Activated T-cell treated with anti-CD3 and anti-CD28 coated beads for 4 hours (primary cell): ENCODE results near the gene POMT1.
A peak's percentile ranks its signal among the peaks of the same experiment; 100 is the strongest.
"Not testable (repeated sequence)": the region's sequence is repeated elsewhere in the genome, so short reads cannot be mapped to it uniquely, and the experiment has no call there.

Source experiments
- DNase-seq: peaks from one replicate; pipeline ENCODE4 v3.0.0-alpha.2; 2020

POMT1 gene, protein sequence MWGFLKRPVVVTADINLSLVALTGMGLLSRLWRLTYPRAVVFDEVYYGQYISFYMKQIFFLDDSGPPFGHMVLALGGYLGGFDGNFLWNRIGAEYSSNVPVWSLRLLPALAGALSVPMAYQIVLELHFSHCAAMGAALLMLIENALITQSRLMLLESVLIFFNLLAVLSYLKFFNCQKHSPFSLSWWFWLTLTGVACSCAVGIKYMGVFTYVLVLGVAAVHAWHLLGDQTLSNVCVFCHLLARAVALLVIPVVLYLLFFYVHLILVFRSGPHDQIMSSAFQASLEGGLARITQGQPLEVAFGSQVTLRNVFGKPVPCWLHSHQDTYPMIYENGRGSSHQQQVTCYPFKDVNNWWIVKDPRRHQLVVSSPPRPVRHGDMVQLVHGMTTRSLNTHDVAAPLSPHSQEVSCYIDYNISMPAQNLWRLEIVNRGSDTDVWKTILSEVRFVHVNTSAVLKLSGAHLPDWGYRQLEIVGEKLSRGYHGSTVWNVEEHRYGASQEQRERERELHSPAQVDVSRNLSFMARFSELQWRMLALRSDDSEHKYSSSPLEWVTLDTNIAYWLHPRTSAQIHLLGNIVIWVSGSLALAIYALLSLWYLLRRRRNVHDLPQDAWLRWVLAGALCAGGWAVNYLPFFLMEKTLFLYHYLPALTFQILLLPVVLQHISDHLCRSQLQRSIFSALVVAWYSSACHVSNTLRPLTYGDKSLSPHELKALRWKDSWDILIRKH

DNA sequence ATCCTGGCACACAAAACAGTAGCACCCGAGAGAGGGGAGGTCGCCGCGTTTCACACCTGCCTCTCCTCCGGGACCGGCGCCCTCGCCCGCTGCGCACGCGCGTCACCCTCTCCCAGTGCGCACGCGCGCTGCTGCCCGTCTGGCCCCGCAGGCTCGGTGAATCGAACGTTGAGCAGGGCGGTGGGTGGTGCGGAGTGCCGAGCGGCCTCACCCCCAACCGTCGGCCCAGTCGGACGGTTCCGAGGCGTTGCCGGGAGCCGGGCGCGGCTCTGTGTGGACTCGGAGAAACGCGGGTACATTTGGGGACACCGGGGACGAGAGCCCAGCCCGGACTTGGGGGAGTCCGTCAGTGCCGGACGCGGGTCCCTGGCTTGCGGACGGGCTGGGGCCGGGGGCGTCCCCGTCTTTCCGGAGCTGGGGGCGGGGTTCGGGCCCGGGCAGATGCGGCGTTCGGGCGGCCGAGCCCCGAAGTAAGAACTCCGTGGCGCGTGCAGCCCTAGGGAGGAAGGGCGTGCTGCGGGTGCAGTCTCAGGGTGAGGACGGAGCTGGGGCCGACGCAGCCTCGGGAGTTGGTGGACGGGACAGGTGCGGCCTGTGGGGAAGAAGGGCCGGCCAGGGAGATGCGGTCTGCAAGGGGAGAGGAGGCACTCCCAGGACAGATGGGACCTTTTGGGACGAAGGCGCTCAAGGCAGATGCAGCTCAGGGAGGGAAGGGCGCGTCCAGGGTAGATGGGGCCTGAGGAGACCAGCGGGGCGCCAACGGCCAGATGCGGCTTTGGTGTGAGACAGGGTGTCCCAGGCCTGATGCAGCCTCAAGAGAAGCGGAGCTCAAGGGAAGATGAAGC, at the start of gene POMT1:
TSS of gene POMT1 (plus strand) at position 138 of the 845 bp plus-strand sequence. CDS start 1,301 bp downstream, outside the sequence.
- DNase-seq, result peak; percentile 80

DNA sequence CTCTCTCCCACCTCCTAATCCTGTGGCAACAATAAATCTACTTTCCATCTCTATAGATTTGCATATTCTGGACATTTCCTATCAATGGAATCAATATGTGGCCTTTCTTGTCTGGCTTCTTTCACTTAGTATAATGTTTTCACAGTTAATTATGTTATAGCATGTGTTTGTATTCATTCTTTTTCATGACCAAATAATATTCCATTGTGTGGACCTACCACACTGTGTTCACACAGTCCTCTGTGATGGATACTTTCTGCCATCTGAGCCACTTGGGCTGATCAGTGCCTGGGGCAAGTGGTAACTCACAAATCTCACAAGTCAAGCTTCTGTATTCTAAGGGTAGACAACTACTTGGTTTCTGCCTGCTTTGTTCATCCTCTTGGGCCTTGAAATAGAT, 48.7 kb upstream of the POMT1 start:
- no peak for DNase-seq

DNA sequence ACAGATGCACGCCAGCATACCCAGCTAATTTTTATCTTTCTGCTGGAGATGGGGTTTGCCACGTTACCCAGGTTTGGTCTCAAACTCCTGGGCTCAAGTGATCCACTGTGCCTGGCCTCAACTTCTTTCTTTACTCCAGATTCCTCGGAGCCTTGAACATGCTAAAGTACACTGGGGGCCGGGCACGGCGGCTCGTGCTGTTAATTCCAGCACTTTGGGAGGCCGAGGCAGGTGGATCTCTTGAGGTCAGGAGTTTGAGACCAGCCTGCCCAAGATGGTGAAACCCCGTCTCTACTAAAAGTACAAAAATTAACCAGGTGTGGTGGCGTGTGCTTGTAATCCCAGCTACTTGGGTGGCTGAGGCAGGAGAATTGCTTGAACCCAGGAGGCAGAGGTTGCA, 47.1 kb upstream of the POMT1 start:
- DNase-seq, result not testable (repeated sequence)

DNA sequence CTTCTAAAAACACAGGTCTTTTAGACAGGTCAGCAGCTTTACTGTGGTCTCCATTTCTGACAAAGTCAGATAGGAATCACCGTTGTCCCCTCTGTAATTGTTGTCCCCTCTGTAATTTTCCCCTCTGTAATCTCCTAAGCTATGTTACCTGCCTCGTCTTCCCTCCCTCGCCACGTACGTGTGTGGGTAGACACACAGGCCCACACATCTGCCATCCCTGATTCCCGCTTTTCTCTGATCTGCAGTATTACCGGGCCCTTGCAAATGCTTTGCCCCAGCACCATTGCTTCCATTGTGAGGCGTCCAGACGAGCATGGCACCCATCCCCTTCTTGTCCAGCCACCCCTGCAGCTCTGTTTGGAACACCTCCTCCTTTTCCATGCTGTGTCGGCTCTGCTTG, 45.0 kb upstream of the POMT1 start:
- DNase-seq, result no peak

DNA sequence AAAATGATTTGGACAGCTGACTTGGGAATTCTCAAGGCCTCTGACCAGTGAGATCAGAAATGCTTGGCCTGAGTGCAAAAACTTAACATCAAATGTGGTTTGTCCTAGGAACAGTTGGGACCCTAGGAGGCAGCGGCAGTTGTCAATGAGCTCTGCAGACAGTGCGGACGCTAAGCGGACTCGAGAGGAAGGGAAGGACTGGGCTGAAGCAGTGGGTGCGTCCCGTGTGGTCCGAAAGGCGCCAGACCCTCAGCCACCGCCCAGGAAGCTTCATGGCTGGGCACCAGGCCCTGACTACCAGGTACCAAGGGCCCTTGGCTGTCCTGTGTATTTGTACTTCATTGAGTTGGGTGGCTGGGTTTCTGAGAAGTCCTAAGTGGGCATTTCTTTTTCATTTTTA, 43.7 kb upstream of the POMT1 start:
- DNase-seq, result no peak

DNA sequence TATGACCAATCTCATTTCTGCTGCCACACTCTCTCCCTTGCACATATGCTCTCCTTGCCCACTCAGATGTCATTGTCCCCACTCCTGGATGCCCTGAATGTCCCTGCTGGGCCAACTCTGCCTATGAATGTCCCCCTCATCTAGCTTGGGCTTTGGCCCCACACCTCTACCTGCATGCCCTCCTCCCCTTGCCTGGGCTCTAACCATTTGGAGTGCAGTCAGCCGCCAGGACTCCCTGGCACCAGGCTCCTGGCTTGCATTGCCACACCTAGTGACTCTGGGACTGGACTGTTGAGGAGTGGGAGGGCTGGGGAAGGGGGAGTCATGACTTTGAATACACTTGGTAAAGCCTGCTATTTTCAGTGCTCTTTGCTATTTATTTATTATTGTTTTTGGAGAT, 41.6 kb upstream of the POMT1 start:
- DNase-seq, result no peak

DNA sequence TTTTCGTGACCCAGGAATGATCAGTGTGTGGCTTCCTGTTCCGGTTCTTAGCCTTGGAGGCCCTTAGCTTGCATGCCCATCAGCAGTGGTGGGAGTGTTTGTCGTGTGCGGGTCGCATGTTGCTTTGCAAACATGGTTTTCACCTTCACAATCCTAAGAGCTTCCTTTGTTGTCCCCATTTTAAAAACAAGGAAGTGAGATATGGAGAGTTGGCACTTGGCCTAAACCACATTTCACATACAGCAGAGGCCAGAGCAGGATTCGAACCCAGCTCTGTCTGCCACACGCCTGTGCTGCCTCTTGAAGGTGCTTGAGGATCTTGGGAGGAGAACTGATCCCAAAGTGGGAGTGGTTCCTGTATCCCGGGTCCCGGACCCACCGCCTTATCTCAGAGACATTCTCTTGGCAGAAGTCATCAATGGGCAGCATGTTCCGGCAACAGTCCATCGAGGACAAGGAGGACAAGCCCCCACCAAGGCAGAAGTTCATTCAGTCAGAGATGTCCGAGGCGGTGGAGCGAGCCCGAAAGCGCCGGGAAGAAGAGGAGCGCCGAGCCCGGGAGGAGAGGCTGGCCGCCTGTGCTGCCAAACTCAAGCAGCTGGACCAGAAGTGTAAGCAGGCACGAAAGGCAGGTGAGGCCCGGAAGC, 38.2 kb upstream of the POMT1 start:
- no peak for DNase-seq

DNA sequence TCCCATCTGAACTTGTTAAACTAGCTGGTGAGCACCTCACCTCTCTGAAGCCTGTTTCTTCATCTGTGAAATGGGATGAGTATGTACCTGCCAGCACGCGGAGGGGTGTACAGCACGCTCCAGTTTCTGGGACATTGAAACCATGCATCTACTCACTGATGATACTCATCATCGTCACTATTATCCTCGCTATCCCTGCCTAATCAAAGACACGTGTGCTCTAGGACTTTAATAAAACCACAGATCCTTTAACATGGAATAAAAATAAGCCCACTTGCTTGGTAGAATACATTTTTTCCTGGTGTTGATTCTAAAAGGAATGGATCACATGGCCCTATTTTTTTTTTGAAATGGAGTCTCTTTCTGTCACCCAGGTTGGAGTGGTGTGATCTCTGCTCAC, 37.3 kb upstream of the POMT1 start:
- DNase-seq, result no peak

DNA sequence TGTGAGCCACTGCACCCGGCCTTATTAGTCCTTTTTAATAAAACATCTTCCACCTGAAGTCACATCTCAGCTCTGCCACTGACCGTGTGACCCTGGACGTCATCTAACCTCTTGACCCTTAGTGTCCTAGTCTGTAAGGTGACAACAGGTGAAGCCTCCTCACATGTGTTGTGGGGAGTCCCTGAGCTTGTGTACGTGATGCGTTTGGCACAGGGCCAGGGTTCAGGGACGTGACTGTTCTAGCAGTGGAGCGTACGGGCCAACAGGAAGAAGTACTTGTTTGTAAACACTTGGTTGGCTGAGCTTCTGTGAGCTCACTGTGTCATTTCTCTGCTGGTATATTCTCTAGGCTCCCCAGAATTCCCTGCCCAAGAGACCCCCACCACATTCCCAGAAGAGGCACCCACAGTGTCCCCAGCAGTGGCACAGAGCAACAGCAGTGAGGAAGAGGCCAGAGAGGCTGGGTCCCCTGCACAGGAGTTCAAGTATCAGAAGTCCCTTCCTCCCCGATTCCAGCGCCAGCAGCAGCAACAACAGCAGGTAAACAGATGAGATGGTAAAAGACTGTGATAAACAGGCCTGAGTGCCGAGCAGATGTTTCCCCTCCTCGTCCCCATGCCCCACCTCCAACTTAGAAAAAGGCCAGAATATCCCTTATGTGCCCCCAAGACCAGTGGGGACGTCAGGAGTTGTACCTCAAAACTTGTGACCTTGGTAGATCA, 35.3 kb upstream of the POMT1 start:
- no peak for DNase-seq

DNA sequence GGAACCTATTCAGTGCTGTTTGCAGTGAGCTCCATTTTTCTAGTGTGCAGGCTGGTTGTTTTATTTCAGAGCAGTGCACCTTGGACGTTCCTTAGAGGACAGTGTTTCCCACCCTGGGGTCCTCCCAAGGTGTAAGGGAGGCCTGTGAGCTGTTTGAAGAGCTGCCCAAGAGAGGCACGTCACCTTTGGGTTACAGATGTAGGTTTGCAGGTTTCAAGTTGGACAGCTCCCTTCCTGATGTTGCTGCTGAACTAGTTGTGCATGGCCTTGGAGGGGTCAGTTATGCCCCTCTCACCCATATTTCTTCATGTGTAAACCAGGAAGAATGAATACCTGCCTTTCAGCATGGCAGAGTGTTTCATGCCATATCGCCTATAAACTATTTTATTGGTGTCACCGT, 34.7 kb upstream of the POMT1 start:
- DNase-seq, result no peak

DNA sequence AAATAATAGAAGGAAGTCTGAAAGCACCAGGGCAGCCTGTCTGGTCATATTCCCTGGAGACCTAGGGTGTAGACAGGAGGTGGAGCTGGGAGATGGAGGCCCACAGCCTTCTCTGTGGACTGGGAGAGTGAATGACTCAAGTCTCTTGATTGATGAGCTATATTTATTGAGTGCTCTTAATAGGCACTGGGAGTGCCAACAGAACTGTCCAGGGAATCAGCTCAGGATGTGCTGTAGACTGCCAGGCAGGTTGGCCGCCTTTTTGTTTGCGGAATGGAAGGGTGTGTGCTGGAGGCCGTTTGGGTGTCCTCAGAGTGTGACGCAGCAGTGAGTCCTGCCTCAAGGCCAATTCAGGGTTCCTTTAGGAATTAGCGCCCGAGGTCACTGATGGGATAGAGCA, 33.4 kb upstream of the POMT1 start:
- DNase-seq, result no peak

DNA sequence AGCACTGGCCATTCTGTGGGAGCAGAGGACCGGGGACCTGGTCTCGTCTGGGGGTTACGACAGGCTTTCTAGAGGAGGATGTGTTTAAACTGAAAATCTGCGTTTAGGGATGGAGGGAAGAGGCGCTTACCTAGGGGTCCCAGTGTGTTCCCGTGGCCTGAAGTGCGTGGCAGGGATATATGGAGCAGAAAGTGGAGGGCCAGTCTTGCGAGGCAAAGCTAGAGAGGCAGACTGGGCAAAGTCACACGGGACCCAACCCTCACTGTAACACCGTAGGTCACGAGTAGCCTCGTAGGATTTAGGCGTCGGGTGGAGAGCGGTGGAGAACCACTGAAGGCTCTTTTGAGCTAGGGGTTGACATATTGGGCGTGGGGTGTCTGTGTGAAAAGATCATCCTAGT, 32.8 kb upstream of the POMT1 start:
- no peak for DNase-seq

DNA sequence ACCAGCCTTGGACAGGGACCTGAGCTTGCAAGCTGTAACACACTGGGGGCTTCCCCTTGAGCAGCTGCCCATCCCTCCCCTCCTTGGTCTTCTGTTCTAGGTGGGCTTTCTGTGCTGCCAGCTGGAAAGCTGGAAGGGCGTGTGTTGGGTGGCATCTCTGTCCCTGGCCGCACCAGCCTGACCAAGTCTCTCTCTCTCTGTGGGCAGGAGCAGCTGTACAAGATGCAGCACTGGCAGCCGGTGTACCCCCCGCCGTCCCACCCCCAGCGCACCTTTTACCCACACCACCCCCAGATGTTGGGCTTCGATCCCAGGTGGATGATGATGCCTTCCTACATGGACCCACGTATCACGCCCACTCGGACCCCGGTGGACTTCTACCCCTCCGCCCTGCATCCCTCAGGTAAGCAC, 32.1 kb upstream of the POMT1 start:
- no peak for DNase-seq

DNA sequence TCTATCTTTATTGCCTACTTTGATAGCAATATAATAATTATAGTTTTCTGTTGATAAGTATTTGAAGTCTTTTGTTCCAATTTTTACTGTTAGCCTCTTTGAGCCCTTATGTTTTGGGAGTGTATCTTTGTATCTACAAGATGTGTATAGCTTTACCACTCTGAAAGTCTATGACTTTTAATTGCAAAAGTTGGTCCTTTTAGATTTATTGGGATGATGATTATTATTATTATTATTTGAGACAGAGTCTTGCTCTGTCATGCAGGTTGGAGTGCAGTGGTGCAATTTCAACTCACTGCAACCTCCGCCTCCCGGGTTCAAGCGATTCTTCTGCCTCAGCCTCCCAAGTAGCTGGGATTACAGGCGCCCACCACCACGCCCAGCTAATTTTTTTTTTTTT, 30.6 kb upstream of the POMT1 start:
- not testable (repeated sequence) for DNase-seq

DNA sequence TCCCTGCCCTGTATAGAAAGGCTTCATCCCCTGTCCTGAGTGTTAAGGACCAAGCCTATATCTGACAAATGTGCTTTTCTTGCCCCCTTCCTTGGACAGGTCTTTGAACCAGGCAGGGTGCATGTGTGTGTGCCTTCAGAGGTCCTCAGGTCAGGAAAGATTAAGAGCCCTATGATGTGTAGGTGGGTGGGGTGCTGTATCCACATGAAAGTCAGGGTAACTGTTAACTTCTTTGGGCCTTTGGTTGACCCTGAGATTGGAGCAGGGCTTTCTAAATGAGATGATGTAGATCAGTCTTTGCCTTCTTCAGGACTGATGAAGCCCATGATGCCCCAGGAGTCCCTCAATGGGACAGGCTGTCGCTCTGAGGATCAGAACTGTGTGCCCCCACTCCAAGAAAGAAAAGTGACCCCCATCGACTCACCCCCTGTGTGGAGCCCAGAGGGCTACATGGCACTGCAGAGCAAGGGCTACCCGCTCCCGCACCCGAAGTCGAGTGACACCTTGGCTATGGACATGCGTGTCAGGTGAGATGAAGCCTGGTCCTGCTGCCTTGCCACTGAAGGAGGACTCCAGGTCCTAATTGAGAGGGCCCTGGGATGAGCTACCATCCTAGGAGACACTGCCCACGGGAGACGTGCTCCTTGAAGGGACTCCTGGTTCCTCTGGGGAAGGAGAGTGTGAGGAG, 29.4 kb upstream of the POMT1 start:
- DNase-seq, result no peak

DNA sequence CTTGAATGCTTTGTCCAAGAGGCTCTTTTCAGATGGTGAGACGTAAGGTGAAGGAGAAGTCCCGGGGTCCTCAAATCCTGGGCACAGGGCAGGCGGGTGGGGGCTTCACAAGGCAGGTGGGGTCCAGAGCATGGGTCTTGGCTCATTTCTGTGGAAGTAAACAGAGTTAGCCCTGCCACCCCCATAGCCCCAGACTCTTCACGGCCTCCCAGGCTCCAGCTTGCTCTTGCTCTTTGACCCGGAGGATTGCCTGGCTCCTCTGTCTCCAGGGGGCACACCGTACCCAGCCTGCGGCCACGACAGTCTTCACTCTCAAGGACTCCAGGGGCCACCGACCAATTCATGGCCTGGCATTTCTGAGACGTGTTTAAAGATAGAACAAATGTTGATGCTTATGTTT, 28.8 kb upstream of the POMT1 start:
- DNase-seq, result no peak

DNA sequence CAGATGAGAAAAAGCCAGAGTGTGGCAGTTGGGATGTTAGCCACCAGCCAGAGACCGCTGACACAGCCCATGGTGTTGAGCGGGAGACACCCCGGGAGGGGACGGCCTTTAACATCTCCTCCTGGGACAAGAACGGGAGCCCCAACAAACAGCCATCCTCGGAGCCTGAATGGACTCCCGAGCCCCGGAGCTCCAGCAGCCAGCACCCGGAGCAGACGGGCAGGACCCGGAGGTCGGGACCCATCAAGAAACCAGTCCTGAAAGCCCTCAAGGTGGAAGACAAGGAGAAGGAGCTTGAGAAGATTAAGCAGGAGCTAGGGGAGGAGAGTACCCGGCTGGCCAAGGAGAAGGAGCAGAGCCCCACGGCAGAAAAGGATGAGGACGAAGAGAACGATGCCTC, 28.0 kb upstream of the POMT1 start:
- DNase-seq, result no peak

DNA sequence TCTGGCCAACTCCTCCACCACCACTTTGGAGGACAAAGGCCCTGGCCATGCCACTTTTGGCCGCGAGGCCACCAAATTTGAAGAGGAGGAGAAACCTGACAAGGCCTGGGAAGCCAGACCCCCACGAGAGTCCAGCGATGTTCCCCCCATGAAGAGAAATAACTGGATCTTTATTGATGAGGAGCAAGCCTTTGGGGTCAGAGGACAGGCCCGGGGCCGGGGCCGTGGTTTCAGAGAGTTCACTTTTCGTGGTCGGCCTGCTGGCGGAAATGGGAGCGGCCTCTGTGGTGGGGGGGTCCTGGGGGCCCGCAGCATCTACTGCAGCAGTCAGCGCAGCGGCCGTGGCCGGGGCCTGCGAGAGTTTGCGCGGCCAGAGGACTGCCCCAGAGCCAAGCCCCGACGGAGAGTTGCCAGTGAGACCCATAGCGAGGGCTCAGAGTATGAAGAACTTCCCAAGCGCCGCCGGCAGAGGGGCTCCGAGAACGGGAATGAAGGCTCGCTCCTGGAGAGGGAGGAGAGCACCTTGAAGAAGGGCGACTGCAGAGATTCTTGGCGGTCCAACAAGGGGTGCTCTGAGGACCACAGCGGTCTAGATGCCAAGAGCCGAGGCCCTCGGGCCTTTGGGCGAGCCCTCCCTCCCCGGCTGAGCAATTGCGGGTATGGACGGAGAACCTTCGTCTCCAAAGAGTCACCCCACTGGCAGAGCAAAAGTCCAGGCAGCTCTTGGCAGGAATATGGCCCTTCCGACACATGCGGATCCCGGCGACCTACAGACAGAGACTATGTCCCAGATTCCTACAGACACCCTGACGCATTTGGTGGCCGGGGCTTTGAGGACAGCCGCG, 27.4 kb upstream of the POMT1 start:
- no peak for DNase-seq

DNA sequence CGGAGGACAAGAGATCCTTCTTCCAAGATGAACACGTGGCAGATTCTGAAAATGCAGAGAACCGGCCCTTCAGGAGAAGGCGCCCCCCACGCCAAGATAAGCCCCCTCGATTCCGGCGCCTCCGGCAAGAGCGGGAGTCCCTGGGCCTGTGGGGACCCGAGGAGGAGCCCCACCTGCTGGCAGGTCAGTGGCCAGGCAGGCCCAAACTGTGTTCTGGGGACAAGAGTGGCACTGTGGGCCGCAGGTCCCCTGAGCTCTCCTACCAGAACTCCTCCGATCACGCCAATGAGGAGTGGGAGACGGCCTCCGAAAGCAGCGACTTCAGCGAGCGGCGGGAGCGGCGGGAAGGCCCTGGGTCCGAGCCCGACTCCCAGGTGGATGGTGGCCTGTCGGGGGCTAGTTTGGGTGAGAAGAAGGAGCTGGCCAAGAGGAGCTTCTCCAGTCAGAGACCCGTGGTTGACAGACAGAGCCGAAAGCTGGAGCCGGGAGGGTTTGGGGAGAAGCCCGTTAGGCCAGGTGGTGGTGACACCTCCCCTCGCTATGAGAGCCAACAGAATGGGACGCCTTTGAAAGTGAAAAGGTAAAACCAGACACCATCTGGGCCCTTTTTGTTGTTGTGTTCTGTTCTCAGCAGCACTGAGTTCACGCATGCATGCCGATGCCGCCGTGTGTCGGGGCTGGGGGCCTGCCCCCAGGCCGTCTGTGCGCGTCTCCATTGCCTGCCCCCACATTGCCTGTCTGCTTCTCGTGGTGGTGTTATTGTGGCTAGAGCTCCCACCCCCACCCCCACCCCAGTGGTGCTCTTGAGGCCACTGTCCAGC, 26.6 kb upstream of the POMT1 start:
- DNase-seq, result no peak
